SK-N-SH (cell line): ENCODE results near the gene GLOD5. TPM values are rescaled to one million over a fixed set of nuclear protein-coding genes. Genes with fewer than 3 reads are reported as not detected.

Experiments used
- CTCF ChIA-PET: fragments of 300-600, 350-600 bp; formaldehyde crosslinking; extraction: SDS; loops from one replicate; lab custom pipeline; 2021; lab: Yijun Ruan, JAX
- POLR2A ChIA-PET: fragments of 350-600 bp; sonication (Branson Sonifier 250); formaldehyde crosslinking; extraction: SDS; loops from one replicate; lab custom pipeline; 2020; ENCODE audit warnings: antibody characterized with exemption, inconsistent platforms; lab: Yijun Ruan, JAX
- DNase-seq: peaks from one replicate; pipeline ENCODE4 v3.0.0; 2012
- H2AFZ ChIP-seq: fragments of 200-600 bp; sonication (generic); 2 replicates; pipeline ENCODE4 v1.8.1; 2016; ENCODE audit warnings: antibody characterized with exemption, mild to moderate bottlenecking, low read depth
- H3F3A ChIP-seq: fragments of 200-600 bp; sonication (generic); replicated peaks from 2 replicates; pipeline ENCODE3; 2016; ENCODE audit warnings: antibody characterized with exemption, mild to moderate bottlenecking; ENCODE audit not compliant: insufficient read depth
- H3K27ac ChIP-seq, 2 experiments: fragments of 200-500 bp in 1 of 2; fragments of 200-600 bp in 1 of 2; sonication (Bioruptor generic) in 1 of 2; sonication (generic), shearing (Covaris generic) in 1 of 2; 2 replicates each; pipeline versions ENCODE4 v1.5.1 to v1.6.1; 2014 to 2016; ENCODE audit warnings: low read depth in 2 of 2, inconsistent platforms in 1 of 2, low read length in 1 of 2, mild to moderate bottlenecking in 1 of 2, mixed read lengths in 1 of 2
- H3K27me3 ChIP-seq: fragments of 200-600 bp; sonication (generic), shearing (Covaris generic); 2 replicates; pipeline ENCODE4 v1.6.1; 2016; ENCODE audit warnings: mixed run types; ENCODE audit not compliant: insufficient read depth
- H3K36me3 ChIP-seq, 2 experiments: fragments of 200-500 bp in 1 of 2; fragments of 200-600 bp in 1 of 2; sonication (Bioruptor generic) in 1 of 2; sonication (generic) in 1 of 2; replicated peaks in 1 of 2; 2 replicates each; pipeline versions ENCODE3 to v1.5.1; 2014 to 2016; ENCODE audit warnings: low read length in 1 of 2, mild to moderate bottlenecking in 1 of 2; ENCODE audit not compliant: insufficient read depth in 2 of 2, control insufficient read depth in 1 of 2
- H3K4me1 ChIP-seq, 2 experiments: fragments of 200-500 bp in 1 of 2; fragments of 200-600 bp in 1 of 2; sonication (Bioruptor generic) in 1 of 2; sonication (generic), shearing (Covaris generic) in 1 of 2; 2 replicates each; pipeline versions ENCODE4 v1.5.1 to v1.6.1; 2014 to 2016; ENCODE audit warnings: low read depth in 1 of 2, low read length in 1 of 2, mixed run types in 1 of 2; ENCODE audit not compliant: insufficient read depth in 2 of 2, control insufficient read depth in 1 of 2
- H3K4me2 ChIP-seq: fragments of 200-600 bp; sonication (generic), shearing (Covaris generic); 2 replicates; pipeline ENCODE4 v1.6.1; 2017; ENCODE audit warnings: mixed run types
- H3K4me3 ChIP-seq, 2 experiments: fragments of 200-500 bp in 1 of 2; fragments of 200-600 bp in 1 of 2; sonication (Bioruptor generic) in 1 of 2; sonication (generic), shearing (Covaris generic) in 1 of 2; 2 replicates each; pipeline versions ENCODE4 v1.5.1 to v1.8.1; 2014 to 2016; ENCODE audit warnings: low read depth in 2 of 2, inconsistent platforms in 1 of 2, low read length in 1 of 2, mild to moderate bottlenecking in 1 of 2, mixed read lengths in 1 of 2, moderate library complexity in 1 of 2
- H3K79me2 ChIP-seq: fragments of 200-600 bp; sonication (generic); 2 replicates; pipeline ENCODE4 v1.8.1; 2017; ENCODE audit warnings: mild to moderate bottlenecking; ENCODE audit not compliant: insufficient read depth
- H3K9ac ChIP-seq: fragments of 200-600 bp; sonication (generic); 2 replicates; pipeline ENCODE4 v1.6.1; 2017; ENCODE audit warnings: mixed run types
- H3K9me2 ChIP-seq: fragments of 200-600 bp; sonication (generic); 2 replicates; pipeline ENCODE4 v1.6.1; 2017; ENCODE audit warnings: mixed run types
- H3K9me3 ChIP-seq: fragments of 200-600 bp; sonication (generic); 2 replicates; pipeline ENCODE4 v1.6.1; 2017; ENCODE audit warnings: mixed run types, mild to moderate bottlenecking, moderate library complexity
- H4K20me1 ChIP-seq: fragments of 200-600 bp; sonication (generic); 2 replicates; pipeline ENCODE4 v1.6.1; 2017; ENCODE audit warnings: mild to moderate bottlenecking, mixed run types; ENCODE audit not compliant: insufficient read depth
- CHD2 ChIP-seq: fragments of 150-350 bp; IDR thresholded peaks from 2 replicates; pipeline ENCODE4 v1.6.1; 2018; ENCODE audit warnings: low read length; ENCODE audit not compliant: partially characterized antibody
- EP300 ChIP-seq, 2 experiments: IDR thresholded peaks; 2 replicates each; pipeline versions ENCODE4 v1.4.0 to v1.6.1; 2012; ENCODE audit warnings: borderline replicate concordance in 1 of 2, low read depth in 1 of 2, low read length in 1 of 2
- EZH2phosphoT487 ChIP-seq: fragments of 200-600 bp; sonication (generic); IDR thresholded peaks from 2 replicates; pipeline ENCODE4 v1.6.1; 2017; ENCODE audit warnings: low read depth, mixed run types, mild to moderate bottlenecking, antibody characterized with exemption, moderate library complexity, borderline replicate concordance
- FOXJ3 ChIP-seq: sonication (generic); formaldehyde crosslinking; IDR thresholded peaks from 2 replicates; pipeline ENCODE4 v1.5.1; 2020; ENCODE audit warnings: mild to moderate bottlenecking, missing genetic modification reagents
- FOXM1 ChIP-seq: IDR thresholded peaks from 2 replicates; pipeline ENCODE4 v1.4.0; 2012; ENCODE audit warnings: low read depth, mild to moderate bottlenecking
- GABPA ChIP-seq: IDR thresholded peaks from 2 replicates; pipeline ENCODE4 v1.4.0; 2012; ENCODE audit warnings: low read depth, mild to moderate bottlenecking
- GATA2 ChIP-seq: sonication (generic); formaldehyde crosslinking; IDR thresholded peaks from 2 replicates; pipeline ENCODE4 v1.5.0; 2020; ENCODE audit warnings: mild to moderate bottlenecking, missing genetic modification reagents
- JUND ChIP-seq: IDR thresholded peaks from 2 replicates; pipeline ENCODE4 v1.4.0; 2012
- MEF2A ChIP-seq: IDR thresholded peaks from 2 replicates; pipeline ENCODE4 v1.4.0; 2012; ENCODE audit warnings: low read depth, borderline replicate concordance
- NFIC ChIP-seq: IDR thresholded peaks from 2 replicates; pipeline ENCODE4 v1.4.0; 2012; ENCODE audit warnings: borderline replicate concordance
- POLR2AphosphoS5 ChIP-seq: IDR thresholded peaks from 2 replicates; pipeline ENCODE4 v1.6.1; 2012; ENCODE audit warnings: low read depth, low read length
- RAD21 ChIP-seq: IDR thresholded peaks from 2 replicates; pipeline ENCODE4 v1.6.1; 2012; ENCODE audit warnings: mild to moderate bottlenecking, low read length
- SMC3 ChIP-seq: IDR thresholded peaks from 2 replicates; pipeline ENCODE4 v1.6.1; 2012; ENCODE audit warnings: low read depth, low read length, improper control_type of control experiment
- TAF1 ChIP-seq: IDR thresholded peaks from 2 replicates; pipeline ENCODE4 v1.6.1; 2012; ENCODE audit warnings: low read depth, mild to moderate bottlenecking, low read length, moderate library complexity, borderline replicate concordance
- WGBS: methylation state at CpG from one replicate; pipeline ENCODE4 v1.1.6; 2017; ENCODE audit warnings: low lambda C conversion rate; 5-methylcytosine and 5-hydroxymethylcytosine counted together
- polyA plus RNA-seq, 3 experiments: library from polyadenylated mRNA; depleted of rRNA; stranded (reverse); fragments of >200 nt; gene quantifications; 2 replicates each; pipeline ENCODE4 v1.2.3, GENCODE V29; 2012
- TF ChIP-seq, protein P1 (sequence below): IDR thresholded peaks from 2 replicates; pipeline ENCODE4 v1.4.0; 2012; ENCODE audit warnings: low read depth, borderline replicate concordance
- TF ChIP-seq, protein P2 (sequence below): fragments of 150-350 bp; IDR thresholded peaks from 2 replicates; pipeline ENCODE4 v1.6.1; 2016; ENCODE audit warnings: mild to moderate bottlenecking, low read depth, low read length
- TF ChIP-seq, protein P3 (sequence below): IDR thresholded peaks from 2 replicates; pipeline ENCODE4 v1.6.1; 2012; ENCODE audit warnings: mild to moderate bottlenecking, low read depth, low read length, moderate library complexity

The GLOD5 gene
- polyA plus RNA-seq, 1 of the 3 experiments (the other 2 are of a cell fraction) = not detected

DNA sequence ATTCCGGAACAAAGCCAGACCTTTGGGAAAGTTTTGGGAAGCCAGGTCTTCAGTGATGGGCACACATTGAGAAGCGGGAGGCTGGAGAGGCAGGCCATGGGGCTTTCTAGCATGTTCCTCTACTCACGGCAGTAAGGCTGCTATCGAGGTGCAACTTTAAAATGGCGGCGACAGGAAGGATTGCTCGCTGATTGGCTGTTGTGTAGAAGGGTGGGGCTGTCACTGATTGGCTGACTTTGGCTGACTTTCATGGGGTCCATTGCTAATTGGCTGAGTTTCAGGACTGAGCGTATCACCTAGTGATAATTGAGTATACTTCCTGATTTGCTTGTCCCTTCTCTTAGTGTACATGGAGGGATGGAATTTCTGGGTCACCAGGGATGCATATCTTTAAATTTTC is 19.7 kb upstream of the GLOD5 start:
- Histone ChIP-seq H3K27ac (no peak overlapping the region), H3K9me2 (no peaks in the 10 kb centered on the region), H3K79me2 (no peaks in the 10 kb centered on the region), H3K27me3 (peaks cover 9% of the 10 kb centered on the region; the same call in 1 of the 2 replicates), H4K20me1 (no peaks in the 10 kb centered on the region), H3K4me1 (peaks cover 4% of the 10 kb centered on the region in 2 experiments; a peak in 1 of 4 replicates), H3F3A (no peaks in the 10 kb centered on the region), H3K4me2 (no peak overlapping the region), H3K9ac (no peak overlapping the region), H3K9me3 (no peaks in the 10 kb centered on the region), H3K4me3 (no peak overlapping the region), H3K36me3 (no peaks in the 10 kb centered on the region), H2AFZ (peak overlapping the region; percentile 18; the same call in 1 of the 2 replicates)
- CTCF ChIA-PET = no interaction called here
- DNase-seq = no peak
- TF ChIP-seq MEF2A = no peak
- TF ChIP-seq EZH2phosphoT487 = no peak
- TF ChIP-seq FOXJ3 (CRISPR knock-in tag) = no peak
- TF ChIP-seq CHD2 = no peak
- no peak for TF ChIP-seq GABPA
- no peak for TF ChIP-seq JUND
- TF ChIP-seq EP300 (IDR thresholded peaks at IDR 0.05; ENCODE audit: borderline replicate concordance in 1 of 2, low read depth in 1 of 2, low read length in 1 of 2) = no peak
- no peak for TF ChIP-seq NFIC
- WGBS = 85% methylated on average over 8 of the region's 8 CpGs
- POLR2A ChIA-PET = no interaction called here

DNA sequence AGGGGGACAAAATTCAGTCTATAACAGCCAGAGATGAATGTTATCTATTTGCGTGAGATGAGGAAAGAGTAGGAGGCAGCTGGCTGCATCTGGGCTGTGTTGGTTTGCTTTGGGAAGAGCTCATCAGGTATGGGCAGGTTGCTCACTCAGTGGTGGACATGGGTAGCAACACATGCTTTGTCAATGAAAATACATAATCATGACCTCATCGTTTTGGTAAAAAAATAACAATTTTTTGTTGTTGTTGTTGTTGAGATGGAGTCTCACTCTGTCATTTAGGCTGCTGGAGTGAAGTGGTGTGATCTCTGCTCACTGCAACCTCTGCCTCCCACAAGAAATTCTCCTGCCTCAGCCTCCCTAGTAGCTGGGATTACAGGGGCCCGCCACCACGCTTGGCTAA is 16.3 kb upstream of the GLOD5 start:
- CTCF ChIA-PET = no interaction called here
- H3K9me3 ChIP-seq = no peaks in the 10 kb centered on the region
- TF ChIP-seq POLR2AphosphoS5 = no peak
- no peak for TF ChIP-seq EP300 (IDR thresholded peaks at IDR 0.05; ENCODE audit: borderline replicate concordance in 1 of 2, low read depth in 1 of 2, low read length in 1 of 2)
- TF ChIP-seq TAF1 = no peak
- no peak for TF ChIP-seq RAD21
- TF ChIP-seq GATA2 (CRISPR knock-in tag) = no peak
- TF ChIP-seq JUND = no peak
- no peak for TF ChIP-seq SMC3
- no peak for TF ChIP-seq FOXJ3 (CRISPR knock-in tag)
- TF ChIP-seq, protein P1, sequence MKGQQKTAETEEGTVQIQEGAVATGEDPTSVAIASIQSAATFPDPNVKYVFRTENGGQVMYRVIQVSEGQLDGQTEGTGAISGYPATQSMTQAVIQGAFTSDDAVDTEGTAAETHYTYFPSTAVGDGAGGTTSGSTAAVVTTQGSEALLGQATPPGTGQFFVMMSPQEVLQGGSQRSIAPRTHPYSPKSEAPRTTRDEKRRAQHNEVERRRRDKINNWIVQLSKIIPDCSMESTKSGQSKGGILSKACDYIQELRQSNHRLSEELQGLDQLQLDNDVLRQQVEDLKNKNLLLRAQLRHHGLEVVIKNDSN = no peak
- no peak for TF ChIP-seq FOXM1
- no peak for TF ChIP-seq CHD2
- TF ChIP-seq, protein P2, sequence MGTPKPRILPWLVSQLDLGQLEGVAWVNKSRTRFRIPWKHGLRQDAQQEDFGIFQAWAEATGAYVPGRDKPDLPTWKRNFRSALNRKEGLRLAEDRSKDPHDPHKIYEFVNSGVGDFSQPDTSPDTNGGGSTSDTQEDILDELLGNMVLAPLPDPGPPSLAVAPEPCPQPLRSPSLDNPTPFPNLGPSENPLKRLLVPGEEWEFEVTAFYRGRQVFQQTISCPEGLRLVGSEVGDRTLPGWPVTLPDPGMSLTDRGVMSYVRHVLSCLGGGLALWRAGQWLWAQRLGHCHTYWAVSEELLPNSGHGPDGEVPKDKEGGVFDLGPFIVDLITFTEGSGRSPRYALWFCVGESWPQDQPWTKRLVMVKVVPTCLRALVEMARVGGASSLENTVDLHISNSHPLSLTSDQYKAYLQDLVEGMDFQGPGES = no peak
- TF ChIP-seq, protein P3, sequence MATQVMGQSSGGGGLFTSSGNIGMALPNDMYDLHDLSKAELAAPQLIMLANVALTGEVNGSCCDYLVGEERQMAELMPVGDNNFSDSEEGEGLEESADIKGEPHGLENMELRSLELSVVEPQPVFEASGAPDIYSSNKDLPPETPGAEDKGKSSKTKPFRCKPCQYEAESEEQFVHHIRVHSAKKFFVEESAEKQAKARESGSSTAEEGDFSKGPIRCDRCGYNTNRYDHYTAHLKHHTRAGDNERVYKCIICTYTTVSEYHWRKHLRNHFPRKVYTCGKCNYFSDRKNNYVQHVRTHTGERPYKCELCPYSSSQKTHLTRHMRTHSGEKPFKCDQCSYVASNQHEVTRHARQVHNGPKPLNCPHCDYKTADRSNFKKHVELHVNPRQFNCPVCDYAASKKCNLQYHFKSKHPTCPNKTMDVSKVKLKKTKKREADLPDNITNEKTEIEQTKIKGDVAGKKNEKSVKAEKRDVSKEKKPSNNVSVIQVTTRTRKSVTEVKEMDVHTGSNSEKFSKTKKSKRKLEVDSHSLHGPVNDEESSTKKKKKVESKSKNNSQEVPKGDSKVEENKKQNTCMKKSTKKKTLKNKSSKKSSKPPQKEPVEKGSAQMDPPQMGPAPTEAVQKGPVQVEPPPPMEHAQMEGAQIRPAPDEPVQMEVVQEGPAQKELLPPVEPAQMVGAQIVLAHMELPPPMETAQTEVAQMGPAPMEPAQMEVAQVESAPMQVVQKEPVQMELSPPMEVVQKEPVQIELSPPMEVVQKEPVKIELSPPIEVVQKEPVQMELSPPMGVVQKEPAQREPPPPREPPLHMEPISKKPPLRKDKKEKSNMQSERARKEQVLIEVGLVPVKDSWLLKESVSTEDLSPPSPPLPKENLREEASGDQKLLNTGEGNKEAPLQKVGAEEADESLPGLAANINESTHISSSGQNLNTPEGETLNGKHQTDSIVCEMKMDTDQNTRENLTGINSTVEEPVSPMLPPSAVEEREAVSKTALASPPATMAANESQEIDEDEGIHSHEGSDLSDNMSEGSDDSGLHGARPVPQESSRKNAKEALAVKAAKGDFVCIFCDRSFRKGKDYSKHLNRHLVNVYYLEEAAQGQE = no peak
- no peak for TF ChIP-seq GABPA
- H3K4me1 ChIP-seq = no peaks in the 10 kb centered on the region
- H3K79me2 ChIP-seq = no peaks in the 10 kb centered on the region
- no peaks in the 10 kb centered on the region for H3K9me2 ChIP-seq
- no peak overlapping the region for H3K9ac ChIP-seq
- POLR2A ChIA-PET = no interaction called here
- no peak for DNase-seq
- 36% methylated on average over 4 of the region's 4 CpGs for whole genome bisulfite sequencing
- no peaks in the 10 kb centered on the region for H3K36me3 ChIP-seq
- no peak overlapping the region for H2AFZ ChIP-seq
- H3K4me3 ChIP-seq = no peak overlapping the region
- H4K20me1 ChIP-seq = no peaks in the 10 kb centered on the region
- no peaks in the 10 kb centered on the region; the same call in 1 of the 2 replicates for H3K27me3 ChIP-seq
- no peak overlapping the region for H3K27ac ChIP-seq
- no peak overlapping the region for H3K4me2 ChIP-seq
- no peaks in the 10 kb centered on the region for H3F3A ChIP-seq
